ENCODE data around the gene GNGT1.

The GNGT1 gene

DNA sequence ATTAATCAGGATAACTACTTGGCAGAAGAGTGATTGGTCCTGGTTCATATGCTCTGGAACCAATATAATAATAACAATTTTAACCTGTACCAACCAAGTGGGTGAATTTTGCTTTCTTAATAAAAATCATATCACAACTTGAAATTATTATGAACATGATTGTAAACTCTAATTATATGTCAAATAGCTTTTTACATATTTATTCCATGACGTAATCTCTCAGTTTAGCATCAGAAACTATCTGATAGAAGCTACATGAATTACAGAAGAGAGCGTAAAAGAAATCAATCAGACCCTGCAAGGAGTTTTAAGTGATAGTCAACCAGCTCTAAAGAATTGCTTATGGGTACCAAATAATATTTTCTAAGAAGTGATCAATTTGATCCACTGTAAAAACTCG is 25.3 kb downstream of the GNGT1 start:
- H3K4me1 Mint-ChIP-seq = no peaks in the 10 kb centered on the region
- no peak overlapping the region for H3K4me3 Mint-ChIP-seq
- peaks cover 8% of the 10 kb centered on the region for H3K36me3 Mint-ChIP-seq (ENCODE audit: low read depth)
- H3K27ac Mint-ChIP-seq = no peak overlapping the region
- H3K27me3 Mint-ChIP-seq (ENCODE audit: low read depth) = no peaks in the 10 kb centered on the region
- no peaks in the 10 kb centered on the region for H3K9me3 Mint-ChIP-seq
- TF ChIP-seq, protein P1, sequence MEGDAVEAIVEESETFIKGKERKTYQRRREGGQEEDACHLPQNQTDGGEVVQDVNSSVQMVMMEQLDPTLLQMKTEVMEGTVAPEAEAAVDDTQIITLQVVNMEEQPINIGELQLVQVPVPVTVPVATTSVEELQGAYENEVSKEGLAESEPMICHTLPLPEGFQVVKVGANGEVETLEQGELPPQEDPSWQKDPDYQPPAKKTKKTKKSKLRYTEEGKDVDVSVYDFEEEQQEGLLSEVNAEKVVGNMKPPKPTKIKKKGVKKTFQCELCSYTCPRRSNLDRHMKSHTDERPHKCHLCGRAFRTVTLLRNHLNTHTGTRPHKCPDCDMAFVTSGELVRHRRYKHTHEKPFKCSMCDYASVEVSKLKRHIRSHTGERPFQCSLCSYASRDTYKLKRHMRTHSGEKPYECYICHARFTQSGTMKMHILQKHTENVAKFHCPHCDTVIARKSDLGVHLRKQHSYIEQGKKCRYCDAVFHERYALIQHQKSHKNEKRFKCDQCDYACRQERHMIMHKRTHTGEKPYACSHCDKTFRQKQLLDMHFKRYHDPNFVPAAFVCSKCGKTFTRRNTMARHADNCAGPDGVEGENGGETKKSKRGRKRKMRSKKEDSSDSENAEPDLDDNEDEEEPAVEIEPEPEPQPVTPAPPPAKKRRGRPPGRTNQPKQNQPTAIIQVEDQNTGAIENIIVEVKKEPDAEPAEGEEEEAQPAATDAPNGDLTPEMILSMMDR (IDR thresholded peaks at IDR 0.05; ENCODE audit: unreplicated experiment in 3 of 3) = no peak

DNA sequence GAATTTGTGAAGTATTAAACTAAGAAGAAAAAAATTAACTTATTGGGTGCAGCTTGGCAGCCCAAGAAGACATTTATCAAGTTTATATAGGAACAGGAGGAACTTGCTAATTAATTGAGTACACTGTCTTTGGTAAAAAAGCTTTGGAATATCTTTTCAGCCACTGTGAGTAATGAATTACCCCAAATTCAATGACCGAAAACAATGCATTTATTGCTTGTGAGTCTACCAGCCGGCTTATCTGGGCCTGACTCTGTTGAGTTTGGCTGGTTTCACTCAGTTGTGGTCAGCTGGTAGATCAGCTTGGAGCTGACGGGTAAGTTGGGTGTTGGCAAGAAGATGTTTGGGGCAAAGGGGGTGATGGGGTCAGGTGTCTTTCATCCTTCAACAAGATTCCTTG is 26.8 kb downstream of the GNGT1 start:
- Mint-ChIP-seq H3K27me3 (ENCODE audit: low read depth) (no peaks in the 10 kb centered on the region), H3K9me3 (peaks cover 3% of the 10 kb centered on the region), H3K4me3 (no peak overlapping the region), H3K4me1 (no peaks in the 10 kb centered on the region), H3K36me3 (ENCODE audit: low read depth) (peaks cover 4% of the 10 kb centered on the region), H3K27ac (peak overlapping the region in 1 of 3 experiments; percentile 33)
- TF ChIP-seq, protein P1 (IDR thresholded peaks at IDR 0.05; ENCODE audit: unreplicated experiment in 3 of 3) = no peak

DNA sequence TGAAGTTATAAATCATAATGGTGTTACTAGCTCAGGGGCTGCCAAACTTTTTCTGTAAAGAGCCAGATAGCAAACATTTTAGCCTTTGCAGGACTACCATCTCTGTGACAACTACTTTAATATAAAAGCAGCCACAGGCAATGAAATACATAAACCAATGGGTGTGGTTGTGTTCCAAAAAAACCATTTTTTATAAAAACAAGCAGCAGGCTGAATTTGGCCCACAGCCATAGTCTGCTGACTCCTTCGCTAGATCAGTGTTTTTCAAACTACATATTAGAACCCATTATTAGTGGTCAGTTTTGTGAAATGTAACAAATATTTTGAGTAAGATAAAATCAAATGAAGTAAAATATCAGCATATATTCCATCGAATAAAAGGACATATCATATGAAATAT is 28.7 kb downstream of the GNGT1 start:
- no peaks in the 10 kb centered on the region for H3K27me3 Mint-ChIP-seq (ENCODE audit: low read depth)
- peaks cover 4% of the 10 kb centered on the region for H3K36me3 Mint-ChIP-seq (ENCODE audit: low read depth)
- H3K27ac Mint-ChIP-seq = no peak overlapping the region
- no peaks in the 10 kb centered on the region for H3K4me1 Mint-ChIP-seq
- H3K9me3 Mint-ChIP-seq = peaks cover 3% of the 10 kb centered on the region
- TF ChIP-seq, protein P1 (IDR thresholded peaks at IDR 0.05; ENCODE audit: unreplicated experiment in 3 of 3) = no peak
- H3K4me3 Mint-ChIP-seq = no peak overlapping the region

DNA sequence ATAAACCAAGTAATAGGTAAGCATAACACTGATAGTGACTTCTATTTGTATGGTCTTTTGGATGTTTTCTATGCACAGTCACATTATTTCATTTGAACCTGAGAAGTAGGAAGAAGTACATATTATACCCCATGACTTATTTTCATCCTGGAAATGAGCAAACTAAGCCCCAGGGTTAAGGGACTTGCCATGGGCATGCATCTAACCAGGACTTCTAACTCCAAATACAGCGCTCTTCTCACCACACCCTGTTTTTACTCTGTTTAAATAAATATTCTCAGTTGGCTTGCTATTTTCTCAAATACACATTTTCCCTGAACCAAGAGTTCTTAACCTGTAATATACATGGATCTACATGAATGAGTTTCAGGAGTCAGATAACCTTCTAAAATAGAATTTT is 31.5 kb downstream of the GNGT1 start:
- peaks cover 3% of the 10 kb centered on the region for H3K9me3 Mint-ChIP-seq

DNA sequence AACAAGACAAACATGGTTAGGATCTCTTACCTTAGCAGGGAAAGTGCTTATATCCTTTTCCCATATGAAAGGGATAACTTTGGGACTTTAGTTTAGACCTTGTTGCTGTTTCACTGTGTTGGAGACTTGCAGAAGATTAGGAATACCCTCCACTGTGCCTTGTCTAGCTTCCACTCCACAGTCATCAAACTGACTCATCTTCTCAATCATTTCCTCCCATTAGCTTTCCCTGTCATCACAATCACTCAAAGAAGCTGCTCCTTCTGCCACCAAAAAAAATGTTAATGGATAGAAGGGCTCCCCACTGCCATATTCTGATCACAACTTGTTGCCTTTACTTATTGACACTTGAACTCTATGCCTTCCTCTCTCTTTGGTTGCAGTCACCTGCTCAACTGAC is 31.9 kb downstream of the GNGT1 start:
- no peaks in the 10 kb centered on the region for H3K27me3 Mint-ChIP-seq (ENCODE audit: low read depth)
- TF ChIP-seq, protein P1 (IDR thresholded peaks at IDR 0.05; ENCODE audit: unreplicated experiment in 3 of 3) = no peak
- H3K9me3 Mint-ChIP-seq = peaks cover 3% of the 10 kb centered on the region
- H3K4me1 Mint-ChIP-seq = no peaks in the 10 kb centered on the region
- no peak overlapping the region for H3K4me3 Mint-ChIP-seq
- no peak overlapping the region for H3K27ac Mint-ChIP-seq
- H3K36me3 Mint-ChIP-seq (ENCODE audit: low read depth) = peaks cover 4% of the 10 kb centered on the region

More for the DNA sequence above, 31.5 kb downstream of the GNGT1 start:
- no peaks in the 10 kb centered on the region for H3K4me1 Mint-ChIP-seq
- TF ChIP-seq, protein P1 (IDR thresholded peaks at IDR 0.05; ENCODE audit: unreplicated experiment in 3 of 3) = no peak
- no peak overlapping the region for H3K4me3 Mint-ChIP-seq
- H3K27me3 Mint-ChIP-seq (ENCODE audit: low read depth) = no peaks in the 10 kb centered on the region
- no peak overlapping the region for H3K27ac Mint-ChIP-seq
- H3K36me3 Mint-ChIP-seq (ENCODE audit: low read depth) = peaks cover 4% of the 10 kb centered on the region

DNA sequence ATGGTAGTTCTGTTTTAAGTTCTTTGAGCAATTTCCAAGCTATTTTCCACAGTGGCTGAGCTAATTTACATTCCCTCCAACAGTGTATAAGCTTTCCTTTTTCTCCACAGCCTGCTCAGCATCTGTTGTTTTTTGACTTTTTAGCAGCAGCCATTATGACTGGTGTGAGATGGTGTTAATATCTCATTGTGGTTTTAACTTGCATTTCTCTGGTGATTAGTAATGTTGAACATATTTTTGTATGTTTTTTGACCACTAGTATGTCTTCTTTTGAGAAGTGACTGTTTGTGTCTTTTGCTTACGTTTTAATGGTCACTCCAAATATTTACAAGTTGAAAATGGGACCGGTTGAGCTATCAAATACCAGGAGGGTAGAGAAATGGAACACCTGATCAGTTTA is 35.6 kb downstream of the GNGT1 start:
- Mint-ChIP-seq H3K27ac (no peak overlapping the region), H3K36me3 (ENCODE audit: low read depth) (peaks cover 3% of the 10 kb centered on the region), H3K4me3 (no peak overlapping the region), H3K4me1 (no peaks in the 10 kb centered on the region), H3K27me3 (ENCODE audit: low read depth) (no peaks in the 10 kb centered on the region), H3K9me3 (peaks cover 3% of the 10 kb centered on the region)
- TF ChIP-seq, protein P1 (IDR thresholded peaks at IDR 0.05; ENCODE audit: unreplicated experiment in 3 of 3) = no peak

Measured in nephron (organoid).